Activated CD8-positive, alpha-beta memory T cell treated with anti-CD3 and anti-CD28 coated beads, Interleukin-2, amount 50 U/mL, for 1 hour (primary cell): ENCODE results near the gene KCNJ12.
"Not testable (repeated sequence)": the region's sequence is repeated elsewhere in the genome, so short reads cannot be mapped to it uniquely, and the experiment has no call there.

ENCODE experiments used
- DNase-seq: peaks from one replicate; pipeline ENCODE4 v3.0.0-alpha.2; 2020; ENCODE audit errors: extremely low read depth

Gene KCNJ12

GRCh38 chr17:21376081-21376758 is at the start of gene KCNJ12:
KCNJ12 (plus strand) TSS chr17:21376357; CDS start chr17:21415343, 38,986 bp downstream.
- DNase-seq = no peak

DNA sequence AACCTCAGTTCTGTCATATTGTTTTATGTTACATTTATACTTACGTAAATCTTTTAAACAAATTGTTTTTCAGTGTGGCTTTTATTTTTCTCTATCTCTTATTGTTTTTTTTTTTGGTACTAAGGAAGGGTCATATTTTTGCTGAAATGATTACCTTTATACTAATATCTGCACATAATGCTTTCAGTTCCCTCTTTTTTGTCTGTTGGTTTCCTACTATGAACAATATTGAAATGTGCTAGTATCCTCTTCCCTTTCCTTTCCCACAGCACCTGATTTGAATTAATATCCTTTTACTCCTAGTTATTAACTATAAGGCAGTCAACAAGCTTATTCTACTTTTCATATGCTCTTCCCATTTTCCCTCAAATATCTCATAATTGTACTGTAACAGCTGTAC is 48.2 kb upstream of the KCNJ12 start:
- DNase-seq = not testable (repeated sequence)

DNA sequence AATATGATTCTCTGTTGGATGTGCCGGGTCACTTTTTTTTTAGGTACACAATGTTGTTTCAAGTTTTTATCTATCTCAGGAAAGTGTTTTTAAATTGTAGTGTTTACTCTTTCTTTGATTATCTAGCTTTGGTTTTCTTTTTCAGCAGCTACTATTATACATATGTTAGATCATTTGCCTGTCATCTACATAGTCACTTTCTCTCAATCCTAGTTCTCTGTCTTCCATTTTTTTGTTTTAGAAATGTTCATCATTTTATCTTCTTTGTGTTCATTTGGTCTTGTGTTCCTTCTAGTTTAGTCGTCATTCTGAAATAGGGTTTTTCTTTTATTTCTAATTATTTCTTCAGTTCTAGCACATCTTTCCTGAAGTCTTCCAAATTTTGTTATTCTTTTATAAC is 47.4 kb upstream of the KCNJ12 start:
- not testable (repeated sequence) for DNase-seq

GRCh38 chr17:21330436-21331160 is 45.6 kb upstream of the KCNJ12 start:
- no peak for DNase-seq

DNA sequence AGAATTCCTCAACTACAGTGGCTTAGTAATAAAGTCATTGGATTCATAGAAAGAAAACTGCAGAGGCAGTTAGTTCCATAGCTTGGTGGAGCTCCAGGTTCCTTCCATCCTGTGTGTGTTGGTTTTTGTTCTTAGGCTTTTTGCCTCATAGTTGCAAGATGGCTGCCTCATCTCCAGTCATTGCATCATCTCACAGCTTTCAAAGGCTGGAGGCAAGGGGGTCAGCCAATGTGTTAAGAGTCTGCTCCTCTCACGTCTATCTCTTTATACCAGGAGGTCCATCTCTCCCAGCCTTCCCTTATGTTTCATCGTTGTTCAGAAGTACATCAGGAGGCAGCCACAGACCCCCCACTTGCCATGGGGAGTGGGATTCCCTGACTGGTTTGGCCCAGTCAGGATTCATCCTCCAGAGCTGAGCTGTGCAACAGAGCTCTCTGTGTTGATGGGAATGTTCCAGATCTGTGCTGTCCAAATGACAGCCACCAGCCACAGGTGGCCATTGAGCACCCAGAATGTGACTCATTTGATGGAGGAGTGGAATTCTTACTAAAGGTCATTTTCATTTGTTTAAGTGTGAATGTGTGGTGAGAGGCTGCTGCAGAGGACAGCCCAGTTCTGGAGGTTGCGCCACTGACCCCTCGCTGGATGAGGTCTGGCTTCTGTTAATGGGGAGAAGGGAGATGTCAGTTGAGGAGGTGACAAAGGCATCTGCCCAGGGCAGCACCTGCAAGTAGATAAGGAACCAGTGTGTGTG is 39.4 kb upstream of the KCNJ12 start:
- not testable (repeated sequence) for DNase-seq

DNA sequence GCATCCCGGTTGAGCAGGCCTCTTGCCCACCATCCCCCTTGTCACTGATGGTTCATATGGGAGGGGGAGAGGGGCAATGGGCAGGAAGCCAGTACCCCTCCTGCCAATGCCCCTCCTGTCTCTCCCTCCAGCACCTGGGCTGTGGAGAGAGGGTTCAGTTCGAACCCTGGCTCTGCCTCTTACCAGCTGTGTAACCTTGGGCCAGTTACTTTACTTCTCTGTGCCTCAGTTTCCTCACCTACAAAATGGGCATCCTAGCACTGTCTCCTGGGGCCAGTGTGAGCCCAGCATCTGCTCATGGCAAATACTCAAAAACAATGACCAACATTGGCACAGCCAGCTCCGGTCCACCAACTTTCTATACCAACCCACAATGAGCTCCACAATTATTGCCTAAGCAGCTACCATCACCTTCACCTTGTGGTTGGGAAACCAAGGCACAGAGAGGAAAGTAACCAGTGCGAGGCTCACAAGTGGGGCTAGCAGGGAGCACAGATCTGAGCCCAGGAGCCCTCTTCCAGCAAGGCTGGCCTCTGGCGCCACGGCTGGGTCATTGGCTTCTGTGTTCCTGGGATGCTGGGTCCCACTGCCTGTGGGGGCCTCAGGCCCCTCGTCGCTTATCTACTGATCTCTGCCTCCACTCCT is 38.1 kb upstream of the KCNJ12 start:
- not testable (repeated sequence) for DNase-seq

DNA sequence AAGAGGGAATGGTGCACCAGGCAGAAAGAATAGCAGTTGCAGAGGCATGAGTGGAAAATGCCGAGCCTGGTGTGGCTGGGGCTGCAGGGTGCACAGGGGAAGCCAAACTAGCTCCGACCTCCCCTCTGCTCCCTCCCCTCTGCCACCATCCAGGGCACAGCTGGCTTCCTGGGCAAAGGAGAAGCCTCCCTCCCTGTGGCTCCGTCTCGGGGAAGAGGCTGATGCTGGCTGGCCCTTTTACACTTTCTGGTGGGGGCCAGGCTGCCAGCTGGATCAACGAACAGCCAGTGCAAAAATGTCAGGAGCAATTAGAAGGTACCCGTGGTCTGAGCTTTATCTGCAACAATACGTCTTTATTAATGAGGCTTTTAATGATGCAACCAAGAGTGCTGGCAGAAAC is 37.1 kb upstream of the KCNJ12 start:
- DNase-seq = no peak

DNA sequence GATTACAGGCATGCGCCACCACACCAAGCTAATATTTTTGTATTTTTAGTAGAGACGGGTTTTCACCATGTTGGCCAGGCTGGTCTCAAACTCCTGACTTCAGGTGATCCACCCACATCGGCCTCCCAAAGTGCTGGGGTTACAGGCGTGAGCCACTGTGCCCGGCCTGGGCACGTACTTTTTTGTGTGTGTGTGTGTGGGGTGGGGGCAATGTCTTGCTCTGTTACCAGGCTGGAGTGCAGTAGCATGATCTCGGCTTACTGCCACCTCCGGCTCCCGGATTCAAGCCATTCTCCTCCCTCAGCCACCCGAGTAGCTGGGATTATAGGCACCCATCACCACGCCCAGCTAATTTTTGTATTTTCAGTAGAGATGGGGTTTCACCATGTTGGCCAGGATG is 36.6 kb upstream of the KCNJ12 start:
- DNase-seq = not testable (repeated sequence)

DNA sequence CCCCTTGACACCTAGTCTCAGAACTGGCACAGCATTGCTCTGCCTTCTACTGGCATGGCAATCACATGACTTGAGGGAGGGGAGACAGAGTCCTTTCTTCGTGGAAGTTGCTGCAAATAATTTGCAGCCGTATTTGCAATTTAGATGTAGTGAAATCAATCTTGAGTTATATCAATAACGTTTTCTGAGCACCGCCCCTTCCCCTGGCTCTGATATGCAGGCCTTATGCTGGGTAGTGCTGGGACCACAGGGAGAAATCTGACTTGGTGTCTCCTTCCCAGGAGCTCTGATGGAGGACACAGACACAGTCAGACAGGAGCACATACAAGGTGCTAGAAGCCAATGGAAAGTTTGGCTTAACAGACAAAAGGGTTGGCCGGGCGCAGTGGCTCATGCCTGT is 35.8 kb upstream of the KCNJ12 start:
- not testable (repeated sequence) for DNase-seq

- not testable (repeated sequence) for DNase-seq
These were observed 34.9 kb upstream of the KCNJ12 start for GRCh38 chr17:21341279-21341678.

GRCh38 chr17:21341925-21342540 is 34.1 kb upstream of the KCNJ12 start:
- not testable (repeated sequence) for DNase-seq

- not testable (repeated sequence) for DNase-seq
These were observed 32.9 kb upstream of the KCNJ12 start for GRCh38 chr17:21343061-21343949.

GRCh38 chr17:21344801-21345200 is 31.4 kb upstream of the KCNJ12 start:
- not testable (repeated sequence) for DNase-seq

DNA sequence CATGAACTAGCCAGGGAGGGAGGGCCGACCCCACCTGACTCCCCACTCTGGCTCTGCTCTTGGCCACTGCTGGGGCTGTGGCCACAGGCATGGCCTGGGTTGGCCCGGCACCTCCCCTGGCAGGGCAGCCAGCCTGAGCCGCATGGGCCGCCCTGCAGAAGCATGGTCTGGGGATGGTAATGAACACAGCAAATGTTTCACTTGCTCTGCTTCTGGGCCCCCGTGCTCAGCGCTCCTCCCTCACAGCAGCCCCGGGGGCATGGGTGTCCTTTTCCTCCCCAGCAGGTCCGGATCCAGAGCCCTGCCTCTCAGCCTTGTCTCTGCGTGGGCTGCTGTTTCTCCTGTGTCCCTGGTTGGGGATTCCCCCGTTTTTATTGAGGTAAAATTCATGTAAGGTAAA is 30.9 kb upstream of the KCNJ12 start:
- DNase-seq = no peak

GRCh38 chr17:21346107-21346506 is 30.1 kb upstream of the KCNJ12 start:
- not testable (repeated sequence) for DNase-seq

DNA sequence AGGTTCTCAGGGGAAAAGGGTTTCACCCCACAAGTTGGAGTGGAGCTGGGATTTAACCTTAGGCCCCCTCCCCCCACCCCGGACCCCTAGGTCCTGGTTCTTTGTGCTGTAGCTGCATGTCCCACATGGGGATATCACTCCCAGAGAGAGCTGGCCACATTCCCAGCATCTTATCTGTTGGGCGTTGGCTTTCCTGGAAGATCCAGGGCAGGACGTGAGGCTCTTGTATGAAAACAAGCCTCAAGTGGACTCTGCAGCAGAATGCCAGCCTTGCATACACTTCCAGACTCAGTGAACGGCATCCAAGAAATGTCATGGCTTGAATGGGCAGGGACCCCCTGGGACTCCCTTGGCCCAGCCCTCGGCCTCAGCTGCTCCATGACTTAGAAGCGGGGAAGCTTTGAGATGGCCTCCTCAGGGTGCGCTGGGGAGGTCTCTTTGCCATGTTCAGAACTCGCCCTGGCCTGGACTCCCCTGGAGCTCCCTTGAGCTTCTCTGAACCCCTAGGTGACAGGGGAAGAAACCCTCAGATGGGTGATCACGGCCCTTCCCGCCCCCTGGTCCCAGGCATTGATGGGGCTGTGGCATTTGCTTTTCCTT is 29.4 kb upstream of the KCNJ12 start:
- not testable (repeated sequence) for DNase-seq

DNA sequence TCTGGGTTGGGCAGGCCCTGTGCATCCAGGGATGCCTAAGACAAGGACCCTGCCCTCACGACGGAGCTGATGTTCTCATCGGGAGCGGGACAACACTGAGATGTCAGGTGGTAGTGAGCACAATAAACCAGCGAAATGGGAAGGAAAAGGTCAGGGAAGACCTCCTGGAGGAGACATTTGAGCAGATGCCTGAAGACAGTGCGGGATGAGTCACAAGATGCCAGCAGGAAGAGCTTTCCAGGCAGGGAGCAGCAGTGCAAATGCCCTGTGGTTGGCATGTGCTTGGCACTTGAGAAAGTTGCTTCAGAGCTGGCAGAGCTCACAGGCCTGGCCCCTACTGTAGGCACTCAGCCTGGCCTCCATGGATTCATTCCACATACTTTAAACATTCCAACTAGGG is 28.5 kb upstream of the KCNJ12 start:
- not testable (repeated sequence) for DNase-seq

DNA sequence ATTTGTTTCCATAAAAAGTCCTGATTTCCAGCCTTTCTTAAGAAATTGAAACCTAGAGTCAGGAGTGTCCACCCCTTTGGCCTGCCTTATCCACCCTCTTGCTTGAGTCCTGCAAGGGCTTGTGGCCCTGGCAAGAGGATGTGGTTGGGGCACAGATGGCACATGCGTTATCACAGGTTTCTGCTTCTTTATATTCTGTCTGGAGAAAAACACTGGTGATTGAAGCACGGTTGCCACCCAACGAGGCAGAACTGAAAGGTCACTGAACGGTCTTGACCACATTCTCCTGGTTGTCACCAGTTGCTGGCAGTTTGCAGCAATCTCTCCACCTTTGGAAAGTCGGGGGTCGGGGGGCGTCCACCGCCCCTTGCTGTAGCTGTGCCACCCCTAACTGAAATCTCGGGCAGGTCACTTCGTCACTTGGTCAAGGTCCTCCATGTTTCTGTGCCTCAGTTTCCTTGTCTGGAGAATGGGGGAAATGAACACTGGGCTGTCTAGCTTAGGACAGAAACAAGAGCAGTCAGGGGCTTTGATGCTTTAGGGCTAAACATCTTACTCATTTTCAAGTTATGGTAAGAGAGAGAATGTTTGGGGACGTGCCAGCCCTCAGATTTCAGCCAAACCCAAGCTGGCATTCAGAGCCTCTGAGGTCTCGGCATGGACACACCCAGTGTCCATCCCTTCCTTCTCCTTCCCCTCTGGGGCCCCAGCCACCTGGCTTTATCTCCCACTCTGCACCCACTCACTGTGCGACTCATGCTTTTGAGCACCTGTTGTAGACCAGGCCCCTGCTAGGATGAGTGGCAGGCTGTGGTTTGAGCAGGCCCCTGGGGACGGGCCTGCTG is 27.9 kb upstream of the KCNJ12 start:
- not testable (repeated sequence) for DNase-seq

- DNase-seq = not testable (repeated sequence)
These were observed 27.3 kb upstream of the KCNJ12 start for GRCh38 chr17:21348926-21349261.
